HG02870 (cell line): ENCODE data around the gene CHMP1B.

ENCODE experiments used
- ATAC-seq: cut with Tn5 transposase; IDR thresholded peaks from one replicate; pipeline ENCODE4 v1.9.1; 2021; ENCODE audit warnings: mild to moderate bottlenecking, moderate library complexity; ENCODE audit not compliant: unreplicated experiment

CHMP1B gene

GRCh38 chr18:11901826-11902438 lies 50.7 kb downstream of the CHMP1B start:
- no peak for ATAC-seq

GRCh38 chr18:11902522-11903292 lies 51.5 kb downstream of the CHMP1B start:
- ATAC-seq = no peak
